Right atrium auricular region (tissue), 2 donors: Measurements from ENCODE around the gene SLC2A11. TPM values are rescaled to one million over a fixed set of nuclear protein-coding genes. Genes with fewer than 3 reads are reported as not detected.

Experiments
- DNase-seq: peaks from one replicate; pipeline ENCODE4 v3.0.0-alpha.2; 2019; ENCODE audit warnings: low spot score
- H3K27ac ChIP-seq, 2 donors: fragments of 200-600 bp; sonication (generic); 1 replicate in 1 of 2; 2 replicates in 1 of 2; pipeline ENCODE4 v1.5.1; 2016 to 2019
- H3K27me3 ChIP-seq, 2 donors: fragments of 200-600 bp; sonication (generic); one replicate each; pipeline versions ENCODE4 v1.5.1 to v1.6.0; 2017 to 2019
- H3K36me3 ChIP-seq: fragments of 200-600 bp; sonication (generic); one replicate; pipeline ENCODE4 v1.5.1; 2016
- H3K4me1 ChIP-seq, 2 donors: fragments of 200-600 bp; sonication (generic); one replicate each; pipeline versions ENCODE4 v1.5.1 to v1.6.0; 2017 to 2019
- H3K4me3 ChIP-seq, 2 donors: fragments of 200-600 bp; sonication (generic); 1 replicate in 1 of 2; 2 replicates in 1 of 2; pipeline ENCODE4 v1.5.1; 2017 to 2019; ENCODE audit warnings: mild to moderate bottlenecking in 1 of 2, moderate library complexity in 1 of 2
- H3K9me3 ChIP-seq, 2 donors: fragments of 200-600 bp; sonication (generic); one replicate each; pipeline ENCODE4 v1.5.1; 2019
- CTCF ChIP-seq, 2 donors: fragments of 200-600 bp; sonication (generic); IDR thresholded peaks; one replicate each; pipeline ENCODE4 v1.5.1; 2019; ENCODE audit warnings: antibody characterized with exemption in 2 of 2
- total RNA-seq, 2 donors: library from RNA; depleted of rRNA; stranded (reverse); fragments of >200 nt; gene quantifications; one replicate each; pipeline ENCODE4 v1.1.0, GENCODE V29; 2016

The SLC2A11 gene
- total RNA-seq, 2 donors from 2014 or later, result 10.6 to 15.5 TPM

GRCh38 chr22:23818541-23818940 is 39.1 kb upstream of the SLC2A11 start:
- no peak for TF ChIP-seq CTCF (IDR thresholded peaks at IDR 0.05)
- no peak for DNase-seq
- H3K4me3 ChIP-seq, result no peak overlapping the region

GRCh38 chr22:23820748-23821211 is 36.9 kb upstream of the SLC2A11 start:
- H3K36me3 ChIP-seq, result peaks cover 88% of the 10 kb centered on the region
- peaks cover 0 to 56% of the 10 kb centered on the region in 2 donors for H3K4me1 ChIP-seq
- no peaks in the 10 kb centered on the region for H3K27me3 ChIP-seq
- no peak for DNase-seq
- no peak overlapping the region for H3K4me3 ChIP-seq
- peak overlapping the region; percentile 81 to 90 for H3K27ac ChIP-seq
- H3K9me3 ChIP-seq, result no peaks in the 10 kb centered on the region
- no peak for TF ChIP-seq CTCF (IDR thresholded peaks at IDR 0.05)

More at GRCh38 chr22:23818541-23818940, 39.1 kb upstream of the SLC2A11 start:
- H3K27ac ChIP-seq, result peak overlapping the region in 1 of 2 donors; percentile 5
- H3K9me3 ChIP-seq, result no peaks in the 10 kb centered on the region
- peaks cover 0 to 39% of the 10 kb centered on the region in 2 donors for H3K4me1 ChIP-seq
- no peaks in the 10 kb centered on the region for H3K27me3 ChIP-seq
- H3K36me3 ChIP-seq, result peaks cover 69% of the 10 kb centered on the region

- H3K36me3 ChIP-seq, result peaks cover 94% of the 10 kb centered on the region
- no peak for TF ChIP-seq CTCF (IDR thresholded peaks at IDR 0.05)
- H3K4me3 ChIP-seq, result no peak overlapping the region
- peaks cover 0 to 57% of the 10 kb centered on the region in 2 donors for H3K4me1 ChIP-seq
- DNase-seq, result no peak
- H3K27me3 ChIP-seq, result no peaks in the 10 kb centered on the region
- no peaks in the 10 kb centered on the region for H3K9me3 ChIP-seq
- H3K27ac ChIP-seq, result peak overlapping the region; percentile 81 to 90
Measured at GRCh38 chr22:23822101-23822671, 35.5 kb upstream of the SLC2A11 start.

GRCh38 chr22:23823331-23823791 is 34.3 kb upstream of the SLC2A11 start:
- Histone ChIP-seq H3K9me3 (no peaks in the 10 kb centered on the region), H3K36me3 (peaks cover 89% of the 10 kb centered on the region), H3K4me1 (peaks cover 0 to 68% of the 10 kb centered on the region in 2 donors), H3K4me3 (no peak overlapping the region), H3K27ac (peak overlapping the region; percentile 81 to 90), H3K27me3 (no peaks in the 10 kb centered on the region)
- TF ChIP-seq CTCF (IDR thresholded peaks at IDR 0.05), result no peak
- DNase-seq, result no peak

- H3K9me3 ChIP-seq, result no peaks in the 10 kb centered on the region
- H3K4me3 ChIP-seq, result no peak overlapping the region
- no peaks in the 10 kb centered on the region for H3K27me3 ChIP-seq
- peaks cover 77% of the 10 kb centered on the region for H3K36me3 ChIP-seq
- H3K4me1 ChIP-seq, result peaks cover 0 to 81% of the 10 kb centered on the region in 2 donors
- TF ChIP-seq CTCF (IDR thresholded peaks at IDR 0.05), result no peak
- DNase-seq, result no peak
- peak overlapping the region; percentile 81 to 90 for H3K27ac ChIP-seq
Measured at GRCh38 chr22:23824476-23825245, 33.0 kb upstream of the SLC2A11 start.
